ENCODE data around the gene SHISA4. TPM values are rescaled to one million over a fixed set of nuclear protein-coding genes. Genes with fewer than 3 reads are reported as not detected.
"Not testable (repeated sequence)": the region's sequence is repeated elsewhere in the genome, so short reads cannot be mapped to it uniquely, and the experiment has no call there.

The SHISA4 gene
- 0.80 and 1.4 TPM in 2 replicates for polyA plus RNA-seq (2014; cell fraction: cytosol; rRNA removed)
- polyA plus RNA-seq (2014; cell fraction: nucleus; rRNA removed), result 3.4 and 5.6 TPM in 2 replicates

DNA sequence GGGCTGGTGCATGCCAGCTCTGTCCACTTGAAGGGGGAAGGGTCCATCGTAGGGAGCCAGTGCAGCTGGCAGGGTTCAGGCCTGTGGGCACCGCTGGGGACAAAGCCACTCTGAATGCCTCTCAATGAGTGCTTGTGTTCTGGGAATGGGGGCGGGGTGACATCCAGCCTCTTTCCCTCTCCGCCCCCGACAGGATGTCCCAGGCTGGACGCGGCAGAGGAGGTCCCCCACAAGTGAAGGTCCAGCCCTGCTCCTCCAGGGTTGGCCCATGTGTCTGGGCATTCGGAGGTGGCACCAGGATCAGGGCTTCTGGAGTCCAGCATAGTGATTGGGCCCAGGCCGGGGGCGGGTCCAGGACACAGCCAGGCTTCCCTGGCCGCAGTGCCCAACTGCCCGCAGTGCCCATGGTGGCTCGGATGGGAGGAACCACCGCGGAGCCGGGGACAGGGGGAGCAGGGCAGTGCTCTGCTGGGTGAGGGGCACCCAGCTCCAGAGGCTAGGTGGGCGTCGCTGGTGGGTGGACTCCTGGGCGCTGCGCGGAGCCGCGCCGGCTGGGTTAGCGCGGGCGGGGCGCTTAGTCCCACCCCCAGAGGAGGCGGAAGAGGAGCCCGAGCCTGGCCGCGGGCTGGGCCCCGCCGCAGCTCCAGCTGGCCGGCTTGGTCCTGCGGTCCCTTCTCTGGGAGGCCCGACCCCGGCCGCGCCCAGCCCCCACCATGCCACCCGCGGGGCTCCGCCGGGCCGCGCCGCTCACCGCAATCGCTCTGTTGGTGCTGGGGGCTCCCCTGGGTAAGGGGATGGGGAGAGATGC, at the start of gene SHISA4:
Gene SHISA4, plus strand, starts transcription at position 617 of the 808 bp plus-strand sequence. Its CDS starts 97 bp downstream, at position 714.
- no peak for DNase-seq (ENCODE audit: low spot score)

DNA sequence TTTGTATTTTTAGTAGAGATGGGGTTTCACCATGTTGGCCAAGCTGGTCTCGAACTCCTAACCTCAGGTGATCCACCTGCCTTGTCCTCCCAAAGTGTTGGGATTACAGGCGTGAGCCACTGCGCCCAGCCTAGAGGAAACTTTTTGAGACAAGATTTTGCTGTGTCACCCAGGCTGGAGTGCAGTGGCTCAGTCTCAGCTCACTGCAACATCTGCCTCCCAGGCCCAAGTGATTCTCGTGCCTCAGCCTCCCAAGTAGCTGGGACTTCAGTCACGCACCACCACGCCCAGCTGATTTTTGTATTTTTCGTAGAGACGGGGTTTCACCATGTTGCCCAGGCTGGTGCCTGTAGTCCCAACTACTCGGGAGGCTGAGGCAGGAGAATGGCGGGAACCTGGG, 49.6 kb upstream of the SHISA4 start:
- not testable (repeated sequence) for DNase-seq (ENCODE audit: low spot score)

DNA sequence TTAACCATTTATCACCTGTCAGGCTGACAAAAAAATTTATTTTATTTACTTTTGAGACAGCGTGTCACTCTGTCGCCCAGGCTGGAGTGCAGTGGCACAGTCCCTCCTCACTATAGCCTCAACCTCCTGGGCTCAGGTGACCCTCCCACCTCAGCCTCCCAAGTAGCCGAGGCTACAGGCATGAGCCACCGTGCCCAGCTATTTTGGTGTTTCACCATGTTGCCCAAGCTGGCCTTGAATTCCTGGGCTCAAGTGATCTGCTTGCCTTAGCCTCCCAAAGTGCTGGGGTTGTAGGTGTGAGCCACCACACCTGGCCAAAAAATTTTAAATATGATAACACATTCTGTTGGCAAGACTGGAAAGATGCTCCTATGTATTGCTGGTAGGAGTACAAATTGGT, 48.6 kb upstream of the SHISA4 start:
- no peak for DNase-seq (ENCODE audit: low spot score)

GRCh38 chr1:201840490-201840889, 48.2 kb upstream of the SHISA4 start:
- DNase-seq (ENCODE audit: low spot score), result no peak

GRCh38 chr1:201841265-201841912, 47.3 kb upstream of the SHISA4 start:
- no peak for DNase-seq (ENCODE audit: low spot score)

DNA sequence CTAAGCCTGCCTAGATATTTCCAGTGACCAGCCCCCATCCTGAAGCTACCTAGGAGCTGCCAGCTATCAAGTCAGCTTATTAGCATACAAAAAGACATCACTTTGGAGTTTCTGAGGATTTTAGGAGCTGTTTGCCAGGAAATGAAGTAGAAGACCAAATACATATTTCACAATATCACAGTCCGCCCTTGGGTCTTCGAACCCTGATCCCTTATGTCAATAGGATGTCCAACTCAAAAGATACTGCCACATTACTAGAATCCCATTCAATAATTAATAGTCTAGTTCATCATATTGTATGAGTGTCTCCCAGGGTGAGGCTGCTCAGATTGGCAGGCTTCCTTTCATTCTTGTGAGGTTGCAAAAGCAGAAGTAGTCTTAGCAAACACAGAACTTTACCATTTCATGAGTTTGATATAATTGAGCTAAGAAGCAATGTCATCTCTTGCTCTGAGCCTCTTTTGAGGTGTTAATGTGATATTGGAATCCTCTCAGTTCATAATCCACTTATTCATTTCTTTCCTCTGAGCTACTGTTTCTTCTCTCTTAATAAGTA, 46.1 kb upstream of the SHISA4 start:
- no peak for DNase-seq (ENCODE audit: low spot score)

- no peak for DNase-seq (ENCODE audit: low spot score)
Observed at GRCh38 chr1:201845331-201846083, 43.2 kb upstream of the SHISA4 start.

DNA sequence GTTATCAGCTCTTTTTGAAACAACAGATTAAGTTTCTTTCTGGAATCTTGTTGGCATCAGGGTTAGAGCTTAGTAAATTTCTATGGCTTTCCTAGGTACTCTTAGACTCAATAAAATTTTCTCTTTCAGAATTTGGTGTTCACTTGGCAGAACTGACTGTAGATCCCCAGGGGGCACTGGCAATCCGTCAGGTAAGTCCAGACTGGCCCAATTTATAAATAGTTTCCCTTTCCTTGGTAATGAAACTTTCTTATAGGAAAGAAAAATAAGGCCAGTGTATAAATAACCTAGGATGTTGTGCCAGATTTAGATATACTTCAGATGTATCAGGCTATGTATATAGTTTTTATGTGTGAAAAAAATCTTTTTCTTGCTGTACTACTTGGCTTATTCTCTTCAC, 41.5 kb upstream of the SHISA4 start:
- no peak for DNase-seq (ENCODE audit: low spot score)

DNA sequence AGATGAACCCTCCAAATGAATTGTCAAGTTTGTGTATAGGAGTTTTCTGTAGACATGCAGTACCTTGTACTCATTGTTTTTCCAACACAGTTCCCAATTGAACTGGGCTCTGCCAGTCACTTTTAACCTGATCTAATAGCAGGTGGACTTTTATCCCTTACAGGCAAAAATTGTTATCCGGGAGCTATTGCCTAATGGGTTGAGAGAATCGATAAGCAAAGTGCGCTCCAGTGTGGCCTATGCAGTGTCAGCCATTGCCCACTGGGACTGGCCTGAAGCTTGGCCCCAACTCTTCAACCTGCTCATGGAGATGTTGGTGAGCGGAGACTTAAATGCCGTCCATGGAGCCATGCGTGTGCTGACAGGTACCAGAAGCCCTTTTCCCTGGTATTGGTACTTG, 40.5 kb upstream of the SHISA4 start:
- DNase-seq (ENCODE audit: low spot score), result no peak

DNA sequence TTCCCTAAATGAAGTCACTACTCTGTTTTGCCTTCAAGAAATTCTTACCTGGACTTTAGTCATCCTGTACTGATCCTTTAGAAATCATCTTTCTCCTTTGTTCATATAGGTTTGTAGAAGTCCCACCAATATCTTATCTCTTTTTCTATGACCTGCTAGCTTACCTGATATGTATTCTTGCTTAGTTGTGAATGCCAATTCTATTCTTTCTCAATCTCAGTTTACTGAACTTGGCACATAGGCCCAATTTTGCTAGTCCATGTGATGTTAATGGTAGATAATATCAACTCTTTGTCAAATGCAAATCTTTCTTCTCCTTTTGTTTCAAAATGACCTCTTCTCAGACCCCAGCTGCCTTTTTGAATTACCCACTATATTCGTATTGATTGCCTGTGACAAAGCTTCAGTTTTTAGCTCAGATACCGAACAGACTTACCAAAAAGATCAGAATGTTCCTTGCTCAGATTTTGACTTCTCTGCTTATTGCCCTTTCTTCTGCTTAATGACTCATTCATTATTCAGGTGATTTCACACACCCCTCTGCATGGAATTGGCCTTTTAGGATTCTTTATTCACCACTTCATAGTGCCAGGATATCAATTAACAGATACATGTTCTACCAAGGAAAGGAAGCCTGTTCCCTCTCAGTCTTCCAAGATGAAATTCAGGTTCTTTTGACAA, 39.2 kb upstream of the SHISA4 start:
- no peak for DNase-seq (ENCODE audit: low spot score)

- no peak for DNase-seq (ENCODE audit: low spot score)
Observed at GRCh38 chr1:201850053-201850397, 38.7 kb upstream of the SHISA4 start.

DNA sequence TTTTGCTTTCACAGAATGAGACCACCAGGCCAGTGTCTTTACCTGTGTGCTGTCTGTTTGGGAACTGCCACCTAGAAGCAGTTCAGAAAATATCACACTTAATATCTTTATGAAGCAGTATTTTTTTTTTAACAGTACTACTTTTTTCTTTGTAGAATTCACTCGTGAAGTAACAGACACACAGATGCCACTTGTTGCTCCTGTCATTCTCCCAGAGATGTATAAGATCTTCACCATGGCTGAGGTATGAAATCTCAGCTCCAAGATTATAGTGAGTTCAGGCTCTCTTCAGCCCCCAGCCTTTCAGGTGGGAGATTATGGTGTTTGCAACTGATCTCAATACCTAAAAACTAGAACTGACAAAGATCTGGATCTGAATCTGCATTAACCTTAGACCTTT, 36.7 kb upstream of the SHISA4 start:
- no peak for DNase-seq (ENCODE audit: low spot score)

GRCh38 chr1:201856722-201857121, 32.0 kb upstream of the SHISA4 start:
- DNase-seq (ENCODE audit: low spot score), result not testable (repeated sequence)

GRCh38 chr1:201859424-201859823, 29.3 kb upstream of the SHISA4 start:
- DNase-seq (ENCODE audit: low spot score), result no peak

DNA sequence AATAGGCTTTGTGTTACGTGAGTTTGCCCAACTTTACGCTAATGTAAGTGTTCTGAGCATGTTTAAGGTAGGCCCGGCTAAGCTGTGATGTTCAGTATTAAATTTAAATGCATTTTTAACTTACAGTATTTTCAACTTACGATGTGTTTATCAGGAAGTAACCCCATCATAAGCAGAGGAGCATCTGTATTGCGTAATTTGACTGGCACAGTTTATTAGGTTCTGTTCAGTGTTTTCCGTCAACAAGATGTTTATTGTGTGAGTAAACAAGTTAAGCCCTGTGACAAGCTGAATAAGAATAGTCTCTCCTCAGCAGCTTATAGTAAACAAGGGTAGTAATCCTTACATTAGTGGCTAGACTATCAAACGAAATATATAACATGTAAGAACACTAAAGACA, 27.2 kb upstream of the SHISA4 start:
- no peak for DNase-seq (ENCODE audit: low spot score)

GRCh38 chr1:201870397-201870796, 18.3 kb upstream of the SHISA4 start:
- no peak for DNase-seq (ENCODE audit: low spot score)

DNA sequence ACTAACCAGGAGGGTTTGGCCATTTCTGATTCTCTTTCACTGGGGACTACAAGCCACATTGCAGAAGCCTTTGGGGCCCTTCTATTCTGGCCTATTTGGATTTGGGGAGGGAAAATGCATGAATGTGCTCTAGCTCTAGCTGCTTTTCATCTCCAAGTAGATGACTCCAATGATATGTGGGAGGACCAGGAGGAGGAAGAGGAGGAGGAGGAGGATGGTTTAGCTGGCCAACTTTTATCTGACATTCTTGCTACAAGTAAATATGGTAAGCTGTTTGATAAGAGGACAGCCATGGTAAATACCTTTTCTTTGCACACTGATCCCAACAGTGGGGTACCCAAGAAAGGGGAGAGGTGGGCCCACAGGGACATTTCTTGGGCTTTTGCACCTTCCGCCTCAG, 14.0 kb upstream of the SHISA4 start:
- no peak for DNase-seq (ENCODE audit: low spot score)

DNA sequence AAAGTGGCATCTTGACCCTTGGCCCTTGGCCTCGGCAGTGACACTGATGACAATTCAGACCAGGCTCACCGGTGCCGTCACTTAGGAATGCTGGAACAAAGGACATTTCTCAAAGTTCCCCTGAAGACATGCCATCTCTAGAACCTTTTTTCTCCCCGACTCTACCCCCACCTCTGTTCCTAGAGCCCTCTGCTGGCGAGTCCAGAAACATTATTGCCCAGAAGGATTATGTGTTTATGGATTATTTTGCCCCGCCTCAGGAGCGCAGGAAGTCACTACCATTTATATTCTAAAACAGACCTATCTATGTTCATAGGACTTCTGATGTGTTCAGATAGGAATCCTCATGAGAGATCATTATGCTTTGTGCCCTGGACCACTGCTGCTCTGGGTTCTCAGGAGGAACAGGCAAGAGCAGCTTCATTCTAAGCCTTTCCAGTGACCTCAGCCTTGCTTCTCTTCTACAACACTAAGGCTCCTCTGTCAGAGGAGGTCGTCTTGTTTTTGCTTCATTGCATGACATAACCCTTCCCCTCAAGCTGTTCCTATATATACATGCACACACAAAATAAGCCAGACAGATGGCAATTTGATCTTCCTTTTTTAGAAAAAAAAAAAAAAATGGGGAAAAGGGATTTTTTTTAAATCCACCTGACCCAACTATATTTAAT, 12.4 kb upstream of the SHISA4 start:
- no peak for DNase-seq (ENCODE audit: low spot score)

- no peak for DNase-seq (ENCODE audit: low spot score)
Observed at GRCh38 chr1:201877877-201878401, 10.8 kb upstream of the SHISA4 start.

DNA sequence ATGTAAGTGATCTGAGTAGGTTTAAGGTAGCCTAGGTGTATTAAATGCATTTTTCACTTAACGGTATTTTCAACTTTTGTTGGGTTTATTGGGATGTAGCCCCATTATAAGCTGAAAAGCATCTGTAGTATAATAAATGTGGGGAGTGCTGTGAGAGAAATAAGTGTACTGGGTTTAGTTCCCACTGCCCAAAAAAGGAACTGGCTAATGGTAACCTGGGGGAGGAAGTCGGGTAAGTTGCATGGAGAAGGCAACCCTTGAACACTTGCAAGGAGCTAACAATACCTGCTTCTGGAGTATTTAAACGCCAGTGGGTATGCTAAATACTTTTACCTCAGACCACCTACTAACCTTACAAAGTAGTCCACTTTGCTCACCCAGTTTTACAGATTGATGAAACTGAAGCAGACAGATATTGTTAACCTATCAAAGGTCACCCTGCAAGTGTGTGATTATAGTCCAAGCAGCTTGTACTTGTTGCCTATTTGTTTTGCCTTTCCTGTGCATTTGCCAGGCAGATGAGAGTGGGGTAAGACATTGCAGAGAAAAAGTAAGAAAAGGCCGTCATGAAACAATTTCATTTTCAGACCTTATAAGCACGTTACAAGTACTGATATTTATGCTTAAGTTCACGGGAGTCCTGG, 7.6 kb upstream of the SHISA4 start:
- DNase-seq (ENCODE audit: low spot score), result no peak

All from SK-N-DZ (cell line).